ENCODE measurements around the gene MPPE1.

GRCh38 chr18:11909061-11909455, 941 bp upstream of the MPPE1 start:
- TF ChIP-seq CTCF (conservative IDR thresholded peaks at IDR 0.05; ENCODE audit: low read length), result no peak
- TF ChIP-seq EZH2phosphoT487 (IDR thresholded peaks at IDR 0.05; ENCODE audit: borderline replicate concordance, low read depth, low read length), result no peak

Data from OCI-LY7 (cell line).